ENCODE results near the gene GTF3C4. TPM values are rescaled to one million over a fixed set of nuclear protein-coding genes. Genes with fewer than 3 reads are reported as not detected.

Gene GTF3C4
- total RNA-seq, 1 experiment from 2014 or later, result 42.5 TPM

DNA sequence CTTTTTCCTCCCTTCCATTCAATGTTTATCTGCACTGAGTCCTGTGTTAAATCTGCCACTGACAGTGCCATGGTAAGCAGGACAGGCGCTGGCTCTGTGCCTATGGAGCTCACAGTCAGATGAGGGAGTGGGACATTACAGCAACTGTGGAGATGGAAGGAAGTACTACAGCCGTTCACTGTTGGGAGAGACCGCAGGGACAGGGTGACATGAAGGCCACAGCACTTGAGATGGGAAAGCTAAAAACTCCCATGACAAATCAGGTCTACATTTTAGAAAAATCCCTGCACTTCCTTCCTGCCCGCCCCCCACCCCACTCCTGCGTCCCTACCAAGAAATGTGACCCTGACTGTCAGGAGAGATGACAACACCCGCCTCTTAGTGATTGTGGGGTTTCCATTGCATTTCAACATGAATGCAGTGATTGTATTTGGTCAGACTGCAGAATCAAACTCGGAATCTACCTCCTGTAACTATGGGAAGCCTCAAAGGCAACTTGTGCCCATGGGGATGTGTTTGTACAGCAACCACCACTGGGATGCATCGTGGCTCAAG is 56.4 kb downstream of the GTF3C4 start:
- Histone ChIP-seq H3K27ac (ENCODE audit: insufficient read length, low read depth, low read length) (no peak overlapping the region), H2BK120ac (ENCODE audit: low read depth, low read length, poor library complexity, severe bottlenecking) (no peak overlapping the region), H3K56ac (ENCODE audit: insufficient read length, low read depth, low read length) (no peak overlapping the region), H3K4me2 (ENCODE audit: insufficient read depth, insufficient read length, low read length) (no peak overlapping the region), H4K20me1 (ENCODE audit: control insufficient read depth, insufficient read depth, insufficient read length) (no peaks in the 10 kb centered on the region), H3K9ac (ENCODE audit: extremely low read depth, insufficient read length, low read length) (no peak overlapping the region), H4K8ac (replicated peaks; ENCODE audit: insufficient read length, low read depth, low read length) (no peak overlapping the region), H3K79me2 (ENCODE audit: insufficient read depth, low read length) (no peaks in the 10 kb centered on the region), H3K9me3 (ENCODE audit: control insufficient read depth, low read depth, low read length) (no peaks in the 10 kb centered on the region), H2AK5ac (ENCODE audit: insufficient read length, low read length) (no peak overlapping the region), H3K4me1 (ENCODE audit: insufficient read depth, low read length) (no peaks in the 10 kb centered on the region), H3K18ac (ENCODE audit: insufficient read length, low read depth, low read length) (no peak overlapping the region), H3K23ac (ENCODE audit: insufficient read length, low read depth, low read length) (no peak overlapping the region), H3K4ac (ENCODE audit: low read depth, low read length) (no peak overlapping the region), H3K79me1 (ENCODE audit: insufficient read depth, low read depth, low read length, poor library complexity, severe bottlenecking) (no peaks in the 10 kb centered on the region), H3K14ac (ENCODE audit: insufficient read depth, low read length) (no peak overlapping the region), H3T11ph (ENCODE audit: low read length) (no peak overlapping the region), H2AFZ (ENCODE audit: low read length) (no peak overlapping the region), H2BK5ac (ENCODE audit: insufficient read length, low read length) (no peak overlapping the region), H2BK15ac (ENCODE audit: low read depth, low read length) (no peak overlapping the region), H2BK20ac (ENCODE audit: low read depth, low read length, poor library complexity, severe bottlenecking) (no peak overlapping the region), H3K23me2 (ENCODE audit: insufficient read length, low read depth, low read length, poor library complexity, severe bottlenecking) (peaks cover 3% of the 10 kb centered on the region), H4K5ac (ENCODE audit: insufficient read length, low read depth, low read length) (no peak overlapping the region), H2BK12ac (ENCODE audit: insufficient read length, low read depth, low read length) (no peak overlapping the region), H4K91ac (ENCODE audit: insufficient read length, low read depth, low read length) (no peak overlapping the region), H3K27me3 (ENCODE audit: insufficient read depth, low read length) (no peaks in the 10 kb centered on the region)
- WGBS (ENCODE audit: extremely low coverage, insufficient read length, low lambda C conversion rate), result no CpG with 5 or more reads among the region's 8 CpGs
- no peaks in the 10 kb centered on the region for H3K36me3 Mint-ChIP-seq (ENCODE audit: insufficient read depth in 1 of 3, low read depth in 3 of 3)
- H3K27me3 Mint-ChIP-seq (ENCODE audit: low read depth), result peaks cover 28% of the 10 kb centered on the region
- H3K4me3 Mint-ChIP-seq, result no peak overlapping the region
- no peak overlapping the region for H3K27ac Mint-ChIP-seq
- no peak for DNase-seq
- TF ChIP-seq, protein P1, sequence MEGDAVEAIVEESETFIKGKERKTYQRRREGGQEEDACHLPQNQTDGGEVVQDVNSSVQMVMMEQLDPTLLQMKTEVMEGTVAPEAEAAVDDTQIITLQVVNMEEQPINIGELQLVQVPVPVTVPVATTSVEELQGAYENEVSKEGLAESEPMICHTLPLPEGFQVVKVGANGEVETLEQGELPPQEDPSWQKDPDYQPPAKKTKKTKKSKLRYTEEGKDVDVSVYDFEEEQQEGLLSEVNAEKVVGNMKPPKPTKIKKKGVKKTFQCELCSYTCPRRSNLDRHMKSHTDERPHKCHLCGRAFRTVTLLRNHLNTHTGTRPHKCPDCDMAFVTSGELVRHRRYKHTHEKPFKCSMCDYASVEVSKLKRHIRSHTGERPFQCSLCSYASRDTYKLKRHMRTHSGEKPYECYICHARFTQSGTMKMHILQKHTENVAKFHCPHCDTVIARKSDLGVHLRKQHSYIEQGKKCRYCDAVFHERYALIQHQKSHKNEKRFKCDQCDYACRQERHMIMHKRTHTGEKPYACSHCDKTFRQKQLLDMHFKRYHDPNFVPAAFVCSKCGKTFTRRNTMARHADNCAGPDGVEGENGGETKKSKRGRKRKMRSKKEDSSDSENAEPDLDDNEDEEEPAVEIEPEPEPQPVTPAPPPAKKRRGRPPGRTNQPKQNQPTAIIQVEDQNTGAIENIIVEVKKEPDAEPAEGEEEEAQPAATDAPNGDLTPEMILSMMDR (conservative IDR thresholded peaks at IDR 0.05), result no peak
- H3K9me3 Mint-ChIP-seq, result no peaks in the 10 kb centered on the region
- peaks cover 0 to 7% of the 10 kb centered on the region in 2 experiments; a peak in 1 of 4 replicates for H3K4me1 Mint-ChIP-seq

Data from H9 (cell line).